ENCODE results near the gene TBATA. TPM values are rescaled to one million over a fixed set of nuclear protein-coding genes. Genes with fewer than 3 reads are reported as not detected.

The TBATA gene, protein sequence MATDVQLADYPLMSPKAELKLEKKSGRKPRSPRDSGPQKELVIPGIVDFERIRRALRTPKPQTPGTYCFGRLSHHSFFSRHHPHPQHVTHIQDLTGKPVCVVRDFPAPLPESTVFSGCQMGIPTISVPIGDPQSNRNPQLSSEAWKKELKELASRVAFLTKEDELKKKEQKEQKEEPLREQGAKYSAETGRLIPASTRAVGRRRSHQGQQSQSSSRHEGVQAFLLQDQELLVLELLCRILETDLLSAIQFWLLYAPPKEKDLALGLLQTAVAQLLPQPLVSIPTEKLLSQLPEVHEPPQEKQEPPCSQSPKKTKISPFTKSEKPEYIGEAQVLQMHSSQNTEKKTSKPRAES
- total RNA-seq (2014; rRNA removed; shearing (Covaris generic)) = not detected in 2 replicates

- peak; percentile 15 for DNase-seq (ENCODE audit: low read depth)
Measured at GRCh38 chr10:70785190-70785589, at the start of gene TBATA. Gene TBATA, minus strand, starts transcription at chr10:70785377. Its CDS starts 1,998 bp downstream, at chr10:70783379.

DNA sequence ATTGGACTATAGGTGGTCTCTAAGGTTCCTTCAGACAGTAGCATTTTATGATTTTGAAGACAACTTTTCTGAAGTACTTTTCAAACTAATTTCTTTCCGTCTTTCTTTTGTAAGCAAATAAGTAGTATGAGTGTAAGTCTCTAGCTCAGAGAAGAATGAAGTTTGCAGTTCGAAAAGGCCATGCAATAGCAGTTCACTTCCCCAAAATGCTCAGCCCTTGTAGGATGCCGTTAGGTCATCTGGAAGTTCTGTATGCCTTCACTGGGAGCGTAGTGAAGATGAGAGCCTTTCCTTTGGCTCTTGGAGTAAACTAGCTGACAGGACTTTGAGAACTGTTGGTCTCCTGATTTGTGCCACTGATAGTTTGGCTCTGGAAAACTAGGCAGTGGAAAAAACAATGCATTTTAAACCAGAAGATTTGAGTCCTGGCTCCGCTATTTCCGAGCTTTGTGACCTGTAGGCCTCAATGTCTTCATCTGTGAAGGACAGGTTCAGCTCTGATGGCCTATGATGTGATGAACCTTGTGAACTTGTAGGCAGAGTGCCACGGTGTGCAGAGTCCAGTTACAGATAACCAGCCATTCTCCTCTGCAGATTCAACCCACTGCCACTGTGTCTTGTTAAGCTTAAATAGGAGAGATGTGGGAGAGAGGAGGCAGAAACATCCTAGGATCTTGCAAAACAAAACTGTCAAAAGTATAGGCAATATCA lies 49.4 kb upstream of the TBATA start:
- DNase-seq (ENCODE audit: low read depth) = no peak

- DNase-seq (ENCODE audit: low read depth) = no peak
Measured at GRCh38 chr10:70834021-70834420, 48.8 kb upstream of the TBATA start.

DNA sequence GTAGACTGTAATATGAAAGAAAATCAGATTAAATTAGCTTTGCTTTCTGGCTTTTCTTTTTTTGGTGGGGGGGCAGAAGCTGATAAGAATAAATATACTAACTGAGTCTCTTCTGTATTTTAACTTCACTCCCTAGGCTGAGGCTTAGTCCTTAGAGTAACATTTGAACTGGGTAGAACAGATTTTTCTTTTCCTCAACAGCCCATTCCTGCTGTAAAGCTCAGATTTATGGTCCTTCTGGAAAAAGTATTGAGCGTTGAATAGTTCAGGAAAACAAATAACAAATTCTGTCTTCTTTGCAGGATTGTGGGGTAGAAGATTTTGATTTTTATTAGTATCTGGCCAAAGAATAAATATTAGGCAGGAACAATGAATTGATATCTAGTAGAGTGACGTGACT lies 48.4 kb upstream of the TBATA start:
- no peak for DNase-seq (ENCODE audit: low read depth)

DNA sequence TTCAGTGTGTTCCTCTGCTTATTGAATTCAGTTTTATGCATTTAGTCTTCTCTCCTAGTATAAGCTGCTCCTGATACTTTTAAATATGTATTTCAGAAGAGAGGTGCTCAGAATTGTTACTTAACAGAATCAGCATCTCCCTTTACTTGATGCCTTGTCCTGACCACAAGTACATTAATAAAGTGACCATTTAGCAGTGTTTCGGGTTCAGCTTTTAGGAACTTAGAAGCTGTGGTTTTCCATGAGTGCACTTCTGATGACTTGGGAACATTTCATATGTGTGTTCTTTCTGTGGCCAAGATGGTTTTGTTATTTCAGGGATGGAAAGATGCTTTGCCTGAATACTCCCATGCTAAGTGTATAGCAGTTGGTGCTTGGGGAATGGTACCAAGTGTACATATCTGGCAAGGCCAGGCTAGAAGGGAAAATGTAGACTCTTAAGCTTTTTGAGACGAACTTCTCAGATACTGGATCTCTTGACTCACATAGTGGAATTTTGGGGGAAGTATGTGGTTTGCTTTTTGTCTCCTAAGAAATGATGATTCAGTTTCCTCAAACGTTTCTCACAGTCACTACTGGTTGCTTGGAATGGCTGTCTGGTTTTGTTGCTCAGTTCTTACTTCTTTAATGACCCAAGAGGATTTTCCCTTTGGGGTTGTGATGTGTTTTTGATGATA lies 47.8 kb upstream of the TBATA start:
- peak; percentile 77 for DNase-seq (ENCODE audit: low read depth)

GRCh38 chr10:70832221-70832620 lies 47.0 kb upstream of the TBATA start:
- no peak for DNase-seq (ENCODE audit: low read depth)

- no peak for DNase-seq (ENCODE audit: low read depth)
Measured at GRCh38 chr10:70830164-70830563, 45.0 kb upstream of the TBATA start.

- no peak for DNase-seq (ENCODE audit: low read depth)
Measured at GRCh38 chr10:70829543-70829942, 44.4 kb upstream of the TBATA start.

DNA sequence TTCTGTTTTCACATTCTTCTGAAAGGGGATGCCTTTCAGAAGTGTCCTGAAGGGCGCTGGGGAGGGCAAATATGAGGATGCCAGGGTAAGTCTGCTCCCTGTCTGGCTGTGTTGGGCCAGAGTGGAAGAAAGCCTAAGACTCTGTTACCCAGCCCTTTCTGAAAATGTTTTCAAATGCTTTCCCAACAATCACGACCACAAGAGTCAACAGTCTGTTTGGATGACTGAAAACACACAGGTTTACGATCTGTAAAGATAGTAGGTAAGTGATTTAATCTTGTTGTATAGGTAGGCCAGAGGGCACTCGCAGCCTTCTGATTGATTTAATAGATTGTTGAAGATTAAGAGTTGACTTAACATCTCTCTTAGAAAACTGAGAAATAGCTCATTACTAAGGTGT lies 43.7 kb upstream of the TBATA start:
- no peak for DNase-seq (ENCODE audit: low read depth)

DNA sequence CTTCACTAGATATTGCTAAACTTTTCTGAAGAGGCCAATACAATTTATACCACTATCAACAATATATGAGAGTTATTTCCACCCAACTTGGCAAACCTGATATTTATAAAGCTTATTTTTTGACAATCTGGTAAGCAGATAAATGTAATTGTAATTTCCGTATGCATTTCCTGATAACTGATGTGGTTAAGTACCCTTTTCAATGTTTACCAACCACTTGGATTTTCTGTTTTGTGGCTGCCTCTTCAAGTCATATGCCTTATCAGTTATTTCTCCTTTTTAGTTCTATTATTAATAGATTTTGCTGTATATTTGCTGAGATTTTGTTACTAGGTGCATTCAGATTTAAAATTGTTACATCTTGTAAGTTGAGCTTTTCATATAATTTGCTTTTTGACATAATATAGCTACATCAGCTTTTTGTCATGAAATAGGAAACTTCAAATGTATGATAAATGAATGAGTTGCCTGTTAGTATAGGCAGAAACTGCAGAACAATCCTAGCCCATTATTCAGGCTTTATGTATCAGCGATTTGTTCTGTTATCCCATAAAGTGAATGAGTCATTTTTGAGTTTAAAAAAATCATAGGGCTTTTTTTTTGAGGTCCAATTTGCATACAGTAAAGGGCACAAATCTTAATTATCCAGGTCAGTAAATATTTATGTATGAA lies 42.0 kb upstream of the TBATA start:
- no peak for DNase-seq (ENCODE audit: low read depth)

GRCh38 chr10:70822076-70822820 lies 37.1 kb upstream of the TBATA start:
- no peak for DNase-seq (ENCODE audit: low read depth)

- no peak for DNase-seq (ENCODE audit: low read depth)
Measured at GRCh38 chr10:70820976-70821750, 36.0 kb upstream of the TBATA start.

DNA sequence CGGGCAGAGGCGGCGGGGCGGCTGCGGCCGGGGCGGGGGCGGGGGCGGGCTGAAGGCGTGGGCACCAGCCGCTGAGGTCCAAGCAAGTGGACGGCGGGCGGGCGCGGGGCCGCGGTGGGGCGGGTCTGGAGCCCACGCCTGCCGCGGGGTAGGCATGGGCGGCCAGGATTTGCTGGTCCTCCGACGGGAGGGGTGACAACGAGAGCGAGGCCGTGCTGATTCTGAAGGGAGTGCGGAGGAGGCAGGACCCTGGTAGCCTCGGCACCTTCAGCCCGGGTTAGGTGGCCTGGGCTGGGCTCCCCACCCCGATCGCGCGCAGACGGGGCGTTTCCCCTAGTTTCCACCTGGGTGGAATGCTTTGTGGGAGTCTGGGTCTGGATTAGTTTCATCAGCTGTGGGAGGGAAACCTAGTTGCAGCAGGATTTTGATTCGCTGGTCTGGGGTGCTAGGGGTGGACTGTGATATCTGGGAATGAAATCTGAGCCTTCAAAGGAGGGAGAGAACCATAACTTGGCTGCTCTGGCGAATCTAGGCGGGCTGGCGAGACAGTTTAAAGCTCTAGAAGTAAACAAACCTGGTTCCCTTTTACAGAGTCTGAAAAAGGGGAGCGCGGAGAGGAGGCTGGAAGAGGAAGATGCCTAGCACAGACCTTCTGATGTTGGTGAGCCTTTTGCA lies 31.2 kb upstream of the TBATA start:
- peak; percentile 83 for DNase-seq (ENCODE audit: low read depth)

DNA sequence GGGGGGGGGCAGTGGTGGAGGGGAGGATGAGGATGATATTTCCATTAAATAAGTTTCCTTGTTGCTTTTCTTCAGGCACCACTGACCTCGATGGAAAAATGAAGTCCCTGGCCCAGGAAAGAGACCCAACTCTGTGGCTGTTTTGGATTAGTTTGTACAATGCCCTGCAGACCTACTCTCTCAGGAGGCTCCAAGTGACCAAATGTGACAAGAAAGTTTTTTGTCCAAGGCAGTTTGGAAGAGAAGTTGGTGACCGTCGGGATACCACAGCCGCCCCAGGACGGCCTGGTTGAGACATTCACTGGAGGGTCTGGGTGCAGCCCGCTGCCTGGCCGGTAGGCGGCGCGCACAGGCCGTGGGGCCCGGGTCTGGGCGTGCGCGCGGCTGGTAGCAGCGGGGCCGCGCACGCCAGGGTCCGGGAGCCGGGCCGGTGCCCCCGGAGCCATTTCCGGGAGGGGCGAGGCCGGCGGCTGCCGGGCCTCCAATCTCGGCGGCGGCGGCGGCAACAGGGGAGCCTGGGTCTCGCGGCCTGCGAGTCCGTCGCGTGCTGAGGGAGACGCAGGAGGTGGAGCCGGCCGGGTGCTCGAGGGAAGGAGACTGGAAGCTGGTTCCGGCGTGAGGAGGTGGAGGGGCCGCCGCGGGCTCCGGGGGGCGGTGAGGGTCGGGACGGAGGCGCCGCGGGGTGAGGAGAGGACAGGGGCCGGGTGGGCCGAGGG lies 30.5 kb upstream of the TBATA start, which contains the start of gene SGPL1:
Gene SGPL1 (plus strand): TSS at position 445 of the 716 bp plus-strand sequence. CDS start 906 bp downstream, outside the sequence.
- peak; percentile 85 for DNase-seq (ENCODE audit: low read depth)

- no peak for DNase-seq (ENCODE audit: low read depth)
Measured at GRCh38 chr10:70814126-70814525, 28.9 kb upstream of the TBATA start.

DNA sequence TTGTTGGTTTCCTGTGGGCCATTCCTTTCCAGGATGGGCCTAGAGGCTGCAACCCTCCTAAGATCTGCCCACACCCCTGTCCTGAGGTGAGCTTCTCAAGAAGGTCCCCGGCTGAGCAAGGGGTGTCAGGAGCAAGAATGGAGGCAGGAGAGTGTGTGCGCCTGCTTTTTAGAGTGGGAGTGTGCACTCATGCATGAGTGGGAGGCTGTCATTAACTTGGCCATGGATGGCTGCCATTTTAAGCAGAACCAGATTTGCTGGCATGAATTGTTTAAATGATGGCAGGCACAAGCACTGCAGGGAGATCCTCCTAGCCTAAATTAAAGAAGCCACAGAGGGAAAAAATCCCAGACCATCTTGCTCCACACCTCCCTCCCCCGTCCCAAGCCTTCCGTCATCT lies 27.6 kb upstream of the TBATA start:
- no peak for DNase-seq (ENCODE audit: low read depth)

- DNase-seq (ENCODE audit: low read depth) = no peak
Measured at GRCh38 chr10:70811881-70812280, 26.7 kb upstream of the TBATA start.

GRCh38 chr10:70810967-70811366 lies 25.8 kb upstream of the TBATA start:
- no peak for DNase-seq (ENCODE audit: low read depth)

DNA sequence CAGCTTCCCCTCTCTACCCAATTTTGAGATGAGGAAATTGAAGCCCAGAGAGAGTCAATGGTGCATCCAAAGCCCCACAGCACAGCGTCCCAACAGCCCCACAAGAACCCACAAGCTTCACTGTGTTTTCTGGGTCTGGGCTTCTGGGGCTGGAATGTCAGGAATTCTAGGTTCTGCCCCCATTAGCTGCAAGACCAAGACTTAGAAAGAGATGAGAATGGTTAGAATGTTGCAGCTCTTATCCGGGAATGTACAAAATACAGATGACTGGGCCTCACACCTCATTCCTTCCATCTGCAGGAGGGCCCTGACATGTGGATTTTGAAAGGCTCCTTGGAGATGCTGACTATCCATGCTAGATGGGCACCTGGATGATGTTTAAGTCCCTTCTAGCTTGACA lies 24.5 kb upstream of the TBATA start:
- DNase-seq (ENCODE audit: low read depth) = no peak
